Renal cortical epithelial cell (primary cell): Measurements from ENCODE around the gene TLCD2. TPM values are rescaled to one million over a fixed set of nuclear protein-coding genes. Genes with fewer than 3 reads are reported as not detected.
"Not testable (repeated sequence)": the region's sequence is repeated elsewhere in the genome, so short reads cannot be mapped to it uniquely, and the experiment has no call there.

Source experiments
- DNase-seq: peaks from one replicate; pipeline ENCODE4 v3.0.0-alpha.2; 2011; ENCODE audit warnings: low read depth
- total RNA-seq: library from RNA; depleted of rRNA; stranded (reverse); fragments of >200 nt; gene quantifications from 2 replicates; pipeline ENCODE4 v1.2.3, GENCODE V29; 2014

TLCD2 gene
- total RNA-seq, 1 donor from 2014 or later = 7.5 TPM

DNA sequence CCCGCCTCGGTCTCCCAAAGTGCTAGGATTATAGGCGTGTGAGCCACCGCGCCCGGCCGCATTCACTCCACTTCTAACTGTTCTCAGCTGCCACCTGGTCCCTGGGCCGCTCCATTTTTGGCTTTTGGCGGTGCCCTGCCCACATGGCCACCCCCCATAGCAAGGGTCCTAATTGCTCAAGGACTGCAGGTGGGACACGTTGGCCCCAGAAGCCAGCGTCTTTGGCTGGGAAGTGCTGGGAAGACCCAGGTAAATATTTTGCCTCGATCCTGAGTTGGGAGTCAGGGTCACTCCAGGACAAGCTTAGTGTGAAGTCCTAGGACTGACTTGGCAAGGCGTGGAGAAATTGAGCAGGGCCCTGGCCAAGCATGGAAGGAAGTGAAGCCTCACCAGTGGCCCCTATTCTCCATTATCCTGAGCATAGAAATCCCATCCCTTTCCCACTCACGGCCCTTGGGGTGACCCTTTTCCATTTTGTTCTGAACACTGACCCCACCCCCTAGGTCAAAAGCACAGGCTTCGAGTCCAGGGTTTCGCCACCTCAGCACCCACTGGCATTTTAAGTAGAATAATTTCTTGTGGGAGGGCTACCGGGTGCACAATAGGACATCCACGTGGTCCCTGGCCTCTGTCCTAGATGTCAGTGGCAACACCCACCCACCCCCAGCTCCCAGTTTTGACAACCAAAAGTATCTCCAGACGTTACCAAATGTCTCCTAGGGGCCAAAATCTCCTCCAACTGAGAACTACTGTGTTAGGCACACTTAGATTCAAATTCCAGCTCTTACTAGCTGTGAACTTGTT, 8.4 kb upstream of the TLCD2 start:
- DNase-seq = no peak

DNA sequence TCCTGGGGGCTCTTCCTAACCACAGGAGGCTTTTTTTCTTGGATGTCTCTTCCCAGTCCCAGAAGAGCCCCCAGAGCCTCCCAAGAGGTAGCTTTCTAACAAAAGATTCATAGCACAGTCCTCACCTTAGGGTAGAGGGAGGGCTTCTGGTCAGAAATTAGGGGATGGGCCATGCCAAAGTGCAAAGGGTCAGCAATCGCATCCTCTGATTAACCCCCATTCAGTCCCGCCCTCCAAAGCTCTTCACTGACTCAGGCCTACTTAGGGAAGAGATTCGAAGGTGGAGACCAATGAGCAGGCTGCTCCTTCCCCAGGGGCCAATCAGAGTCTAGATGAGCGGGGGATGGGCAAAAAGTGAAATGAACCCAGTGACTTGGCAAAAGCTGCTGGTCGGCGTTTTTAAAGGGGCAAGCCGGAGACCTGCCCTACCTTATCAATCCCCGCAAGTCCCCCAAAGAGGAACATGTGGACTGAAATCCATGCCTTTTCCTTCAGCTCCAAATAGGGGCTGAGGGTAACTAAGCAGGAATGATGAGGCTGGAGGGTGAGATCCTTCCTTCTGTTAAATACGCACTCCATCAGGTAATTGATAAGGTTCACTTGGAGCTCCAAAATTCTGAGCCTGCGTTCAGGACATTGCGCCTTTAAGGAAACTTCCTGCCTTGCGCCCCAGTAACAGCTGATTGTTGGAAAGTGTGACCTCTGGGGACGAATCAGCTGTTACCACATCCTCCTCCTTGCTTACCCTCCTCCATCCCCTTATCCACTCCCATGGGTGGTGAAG, 6.9 kb upstream of the TLCD2 start:
- peak; percentile 99 for DNase-seq

DNA sequence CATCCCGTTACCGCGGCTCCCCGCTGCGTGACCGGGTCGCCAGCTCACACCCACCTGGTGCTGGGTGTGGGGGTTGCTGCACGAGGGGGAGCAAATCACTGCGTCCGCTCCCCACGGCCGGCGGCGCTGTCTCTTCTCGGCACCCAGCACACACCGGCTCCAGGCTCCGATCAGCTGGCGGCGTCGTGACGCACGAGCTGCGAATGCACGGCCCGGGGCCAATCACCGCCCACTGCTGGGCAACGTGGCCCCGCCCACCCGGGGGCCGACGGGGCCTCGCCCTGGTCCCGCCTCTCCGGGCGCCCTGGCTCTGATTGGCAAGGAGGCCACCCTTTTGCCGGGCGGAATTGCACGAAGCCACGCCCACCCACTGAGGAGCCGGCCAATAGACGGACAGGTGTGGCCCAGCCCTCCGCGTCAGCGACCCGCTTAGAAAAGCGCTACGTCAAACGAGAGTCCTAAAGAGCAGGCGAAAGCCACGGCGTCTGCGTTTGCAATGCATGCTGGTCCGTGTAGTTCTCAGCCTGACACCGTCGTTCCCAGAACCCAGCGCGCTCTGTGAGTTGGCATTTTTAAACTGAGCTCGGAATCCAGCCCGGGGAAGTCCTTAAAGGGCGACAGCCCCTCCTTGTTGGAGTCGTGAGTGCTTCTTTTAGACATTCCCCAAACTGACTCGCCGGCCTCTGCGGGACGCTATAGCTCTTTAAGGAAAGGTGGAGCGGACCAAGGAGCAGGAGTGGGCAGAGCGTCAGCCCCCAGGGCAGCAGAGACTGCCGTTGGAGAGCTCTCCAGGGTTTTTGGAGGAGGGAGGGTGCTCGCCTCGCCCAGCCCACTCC, 6.1 kb upstream of the TLCD2 start:
- peak; percentile 100 for DNase-seq

DNA sequence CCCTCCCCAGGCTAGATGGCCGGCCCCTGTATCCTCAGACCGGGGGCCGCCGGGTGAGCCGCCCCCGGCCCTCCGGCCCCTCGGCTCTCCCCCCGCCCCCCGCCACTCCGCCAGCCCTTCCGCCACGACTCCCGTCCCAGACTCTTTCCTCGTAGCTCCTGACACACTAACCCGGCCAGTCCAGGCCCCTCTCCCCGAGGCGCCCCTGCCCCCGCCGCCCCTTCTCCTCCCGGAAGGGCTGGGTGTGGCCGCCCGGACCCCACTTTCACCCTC, 5.6 kb upstream of the TLCD2 start:
- no peak for DNase-seq

DNA sequence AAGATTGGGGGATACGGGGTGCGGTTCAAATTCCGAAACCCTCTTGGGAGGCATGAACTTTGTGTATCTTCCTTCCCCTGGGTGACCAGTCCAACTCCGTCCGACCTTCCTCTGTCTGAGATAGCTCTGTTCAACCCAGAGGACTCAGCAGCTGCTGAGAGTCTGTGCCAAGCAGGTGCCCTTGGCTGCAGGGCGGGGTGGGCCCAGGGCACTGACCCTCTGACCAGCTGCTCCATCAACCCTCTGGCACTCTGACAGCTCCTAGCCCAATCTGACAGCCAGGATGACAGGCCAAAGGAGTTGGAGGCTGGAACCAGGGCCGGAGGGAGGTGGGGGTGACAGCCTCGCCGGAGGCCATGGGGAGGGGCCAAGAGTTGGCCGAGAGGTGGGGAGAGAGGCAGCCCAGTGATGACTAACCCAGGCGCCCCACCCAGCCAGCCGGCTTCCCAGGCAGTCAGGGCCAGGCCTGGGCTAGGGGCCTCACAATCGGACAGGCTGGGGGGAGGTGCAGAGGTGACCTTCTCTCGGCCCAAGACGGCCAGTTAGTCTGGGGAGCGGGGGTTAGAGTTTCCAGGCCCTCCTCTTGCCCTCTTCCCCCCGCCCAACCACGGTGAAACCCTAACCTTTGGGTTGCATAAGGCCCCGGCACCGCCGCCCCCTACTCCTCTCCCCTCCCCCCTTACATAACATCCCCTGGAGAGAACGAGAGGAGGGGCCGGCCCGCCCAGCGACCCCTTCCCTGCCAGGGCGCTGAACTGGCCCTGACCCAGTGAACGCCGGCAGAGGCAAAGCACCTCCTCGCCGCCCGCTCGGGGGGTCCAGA, 5.0 kb upstream of the TLCD2 start:
- DNase-seq = peak; percentile 68

DNA sequence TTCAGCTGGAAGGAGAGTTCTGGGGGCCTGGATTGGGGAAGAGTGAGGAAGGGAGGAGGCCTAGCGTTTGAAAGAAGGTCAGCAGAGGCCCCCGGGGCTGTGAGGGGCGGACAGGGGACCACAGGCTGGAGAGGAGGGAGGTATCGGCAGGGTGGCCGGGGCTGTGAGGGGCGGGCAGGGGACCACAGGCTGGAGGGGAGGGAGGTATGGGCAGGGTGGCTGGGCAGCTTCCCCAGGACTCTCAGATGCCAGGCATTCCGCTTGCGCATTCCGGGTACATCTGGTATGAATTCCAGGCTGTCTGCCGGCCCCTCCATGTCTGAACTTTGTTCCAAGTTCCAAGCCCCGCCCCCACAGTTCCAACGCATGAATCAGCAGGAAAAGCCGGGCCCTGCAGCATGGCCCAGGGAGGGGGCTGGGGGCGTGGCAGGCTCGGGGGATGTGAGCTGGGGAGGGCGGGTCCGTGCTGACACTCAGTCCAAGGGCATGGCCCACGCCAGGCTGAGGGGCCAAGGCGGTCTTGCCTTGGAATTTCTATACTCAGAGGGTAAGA, 4.3 kb upstream of the TLCD2 start:
- DNase-seq = peak; percentile 94

DNA sequence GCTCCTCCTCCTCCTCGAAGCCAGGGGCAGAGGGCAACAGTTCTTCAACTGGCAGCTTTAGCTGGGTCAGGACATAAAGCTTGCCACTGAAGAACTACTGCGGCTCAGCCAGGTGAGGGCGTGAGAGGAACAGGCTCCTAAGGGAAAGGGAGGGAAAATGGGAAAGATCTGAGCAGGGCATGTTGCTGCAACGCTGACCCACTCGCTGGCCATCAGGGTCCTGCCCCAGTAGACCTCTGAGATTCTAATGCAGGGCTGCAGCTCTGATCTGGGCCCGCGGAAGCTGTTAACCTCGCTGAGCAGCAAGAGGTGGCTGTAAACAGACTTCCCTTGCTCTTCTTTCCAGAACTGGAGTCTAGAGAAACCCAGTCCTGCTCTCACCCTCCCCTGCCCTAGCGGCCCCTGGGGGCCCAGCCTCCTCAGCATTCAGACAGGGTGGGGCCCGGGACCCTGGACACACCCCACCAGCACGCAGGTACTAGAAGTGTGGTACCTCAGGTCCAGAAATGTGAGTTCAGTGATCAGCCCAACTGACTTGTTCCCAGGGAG, 3.8 kb upstream of the TLCD2 start:
- peak; percentile 59 for DNase-seq

DNA sequence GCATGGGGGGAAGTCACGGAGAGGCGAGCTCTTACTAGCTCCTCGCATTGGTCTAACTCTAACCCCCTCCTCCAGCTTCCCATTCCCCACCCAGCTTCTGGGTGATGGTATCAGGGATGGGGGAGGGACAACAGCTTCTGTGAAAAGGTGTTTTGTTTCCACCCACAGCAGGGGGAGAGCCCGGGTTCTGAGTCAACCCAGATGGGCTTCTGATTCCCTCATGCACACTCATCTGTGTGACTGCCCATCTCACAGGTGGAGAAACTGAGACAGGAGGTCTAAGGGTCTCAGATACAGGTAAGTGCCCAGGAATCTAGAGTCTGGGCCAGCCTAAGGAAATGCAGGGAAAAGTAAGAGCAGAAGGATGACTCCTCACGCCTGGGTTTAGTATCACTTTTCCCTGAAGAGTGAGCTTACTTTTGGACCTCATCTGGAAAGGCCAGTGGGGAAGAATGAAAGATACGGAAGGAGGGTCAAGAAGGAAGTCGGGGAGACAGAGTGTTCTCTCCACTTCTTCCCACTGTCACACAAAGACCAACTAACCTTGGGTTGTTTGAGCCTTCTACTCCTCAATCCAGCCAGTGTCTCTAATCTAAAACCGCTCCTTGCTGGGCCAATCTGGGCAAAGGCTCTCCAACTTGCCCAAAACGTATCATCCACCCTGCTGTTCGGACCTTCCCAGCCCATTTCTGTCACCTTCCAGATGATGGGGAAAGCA, 3.1 kb upstream of the TLCD2 start:
- DNase-seq = no peak

DNA sequence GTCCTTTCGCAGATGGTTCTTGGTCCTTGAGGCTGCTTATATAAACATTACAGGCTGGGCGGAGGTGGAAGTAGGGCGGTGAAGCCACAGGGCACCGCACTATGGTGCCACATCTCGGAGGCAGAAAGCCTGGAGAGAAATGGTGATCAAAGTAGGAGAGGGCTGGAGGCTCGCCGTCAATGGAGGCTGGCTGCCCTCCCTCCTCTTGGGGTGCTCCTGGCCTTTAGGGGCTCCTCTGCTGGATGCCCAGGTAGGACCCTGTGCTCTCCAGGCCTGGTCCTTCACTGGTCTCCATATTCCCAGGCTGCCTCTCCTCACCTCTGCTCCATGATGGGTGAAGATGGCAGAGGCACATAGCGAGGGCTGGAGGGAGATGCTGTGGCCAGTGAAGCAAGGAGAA, 2.1 kb upstream of the TLCD2 start:
- no peak for DNase-seq

DNA sequence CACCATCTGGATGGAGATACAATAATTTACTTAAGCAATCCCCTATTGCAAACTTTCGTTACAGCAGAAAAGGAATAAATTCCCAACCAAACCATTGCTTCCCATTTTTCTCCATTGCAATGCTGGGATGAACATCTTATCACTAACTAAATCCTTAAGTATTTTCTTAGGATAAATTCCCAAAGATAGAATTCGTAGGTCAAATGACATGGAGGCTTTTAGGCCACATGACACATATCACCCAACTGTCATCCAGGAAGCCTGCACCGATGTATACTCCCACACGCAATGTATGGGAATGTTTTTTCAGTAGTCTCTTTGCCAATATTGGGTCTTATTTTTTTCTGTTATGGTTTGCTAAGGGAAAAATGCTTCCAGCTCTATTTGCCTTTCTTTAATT, 1.6 kb upstream of the TLCD2 start:
- no peak for DNase-seq

DNA sequence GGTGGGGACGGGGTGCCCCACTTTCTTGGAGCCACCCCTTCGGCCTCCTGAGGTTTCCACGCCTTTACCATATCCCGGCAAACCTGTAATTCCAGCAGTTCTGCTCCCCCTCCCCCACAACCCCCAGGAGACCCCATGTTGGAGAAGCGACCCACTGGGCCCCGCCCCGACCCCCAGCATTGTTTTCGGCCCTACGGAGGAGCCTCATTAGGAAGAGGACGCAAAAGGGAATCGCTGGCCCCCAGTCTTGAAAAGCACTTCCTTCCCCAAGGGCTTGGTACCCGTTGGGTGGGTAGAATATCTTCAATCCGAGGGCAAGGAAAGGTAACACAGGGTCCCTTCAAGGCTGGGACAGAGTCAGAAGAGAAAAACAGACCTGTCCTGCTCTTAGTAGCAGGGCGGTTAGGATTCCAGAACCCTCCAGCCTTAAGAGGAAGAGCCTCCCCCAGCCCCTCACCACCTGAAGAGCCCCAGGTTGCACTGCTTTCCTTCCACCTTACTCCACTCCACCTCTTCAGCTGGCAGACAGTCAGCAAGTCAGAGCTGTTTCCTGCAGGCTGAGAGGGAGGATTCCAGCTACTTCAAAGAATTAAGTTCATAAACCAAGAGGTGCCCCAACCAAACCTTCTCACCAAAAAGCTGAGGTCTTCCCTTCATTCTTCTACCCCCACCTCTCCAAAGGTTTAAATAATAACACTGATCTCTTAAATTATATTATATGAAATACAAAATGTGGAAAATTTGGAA, 803 bp upstream of the TLCD2 start:
- no peak for DNase-seq

DNA sequence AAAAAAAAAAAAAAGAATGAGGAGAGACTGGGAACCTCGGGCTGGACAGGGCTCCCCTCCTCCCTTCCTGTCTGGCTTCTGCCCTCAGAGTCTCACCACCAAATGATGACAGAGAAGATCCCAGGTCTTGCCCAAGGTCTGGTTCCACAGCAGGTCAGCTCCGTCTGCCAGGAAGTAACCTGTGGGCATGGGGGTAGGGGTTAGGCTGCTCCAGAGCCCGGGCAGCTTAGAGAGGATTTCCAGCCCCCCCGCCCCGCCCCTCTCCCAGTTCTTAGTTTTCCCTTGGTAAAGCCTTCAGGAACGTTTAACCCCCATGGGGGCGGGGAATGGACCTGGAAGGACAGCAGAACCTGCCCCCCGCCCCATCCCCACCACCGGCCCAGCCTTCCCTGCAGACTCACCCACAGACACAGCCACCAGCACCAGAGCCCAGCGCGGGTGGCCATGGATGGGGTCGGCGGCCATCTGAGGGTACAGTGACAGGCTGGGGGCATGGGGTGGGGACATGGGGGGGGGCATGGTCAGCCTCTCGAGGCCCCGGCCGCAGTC, 700 bp downstream of the TLCD2 start:
- DNase-seq = no peak

DNA sequence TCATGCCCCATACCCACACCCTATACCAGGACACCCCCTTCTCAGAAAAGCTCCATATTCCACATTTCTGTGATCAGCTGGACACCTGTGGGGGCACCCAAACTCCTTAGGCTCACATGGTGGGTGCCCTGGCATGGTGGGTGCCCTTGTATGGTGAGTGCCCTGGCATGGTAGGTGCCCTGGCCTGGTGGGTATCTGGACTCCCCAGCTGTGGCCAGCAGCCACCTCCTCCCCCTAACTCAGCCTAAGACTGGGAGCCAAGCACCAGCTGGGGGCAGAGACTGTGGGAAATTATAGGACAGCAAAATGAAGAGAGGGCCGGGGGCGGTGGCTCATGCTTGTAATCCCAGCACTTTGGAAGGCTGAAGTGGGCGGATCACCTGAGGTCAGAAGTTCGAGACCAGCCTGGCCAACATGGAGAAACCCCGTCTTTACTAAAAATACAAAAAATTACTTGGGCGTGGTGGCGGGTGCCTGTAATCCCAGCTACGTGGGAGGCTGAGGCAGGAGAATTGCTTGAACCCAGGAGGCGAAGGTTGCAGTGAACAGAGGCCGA, 1.3 kb downstream of the TLCD2 start:
- not testable (repeated sequence) for DNase-seq

DNA sequence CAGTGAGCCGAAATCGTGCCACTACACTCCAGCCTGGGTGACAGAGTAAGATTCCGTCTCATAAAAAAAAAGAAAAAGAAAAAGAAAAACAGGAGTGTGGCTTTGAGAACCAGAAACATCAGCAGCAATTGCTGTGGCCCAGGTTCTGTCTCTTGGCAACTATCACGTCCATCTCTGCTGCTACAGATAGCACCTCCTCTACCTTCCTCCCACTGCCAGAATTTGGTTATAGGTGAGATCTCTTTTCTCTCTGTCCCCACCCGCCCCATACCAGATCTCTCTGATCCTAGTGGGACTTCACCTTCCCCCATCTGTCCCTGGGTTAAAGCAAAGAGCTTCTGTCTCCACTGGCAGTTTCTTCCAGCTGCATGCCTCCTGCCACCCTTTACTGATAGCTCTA, 3.1 kb downstream of the TLCD2 start:
- DNase-seq = no peak

DNA sequence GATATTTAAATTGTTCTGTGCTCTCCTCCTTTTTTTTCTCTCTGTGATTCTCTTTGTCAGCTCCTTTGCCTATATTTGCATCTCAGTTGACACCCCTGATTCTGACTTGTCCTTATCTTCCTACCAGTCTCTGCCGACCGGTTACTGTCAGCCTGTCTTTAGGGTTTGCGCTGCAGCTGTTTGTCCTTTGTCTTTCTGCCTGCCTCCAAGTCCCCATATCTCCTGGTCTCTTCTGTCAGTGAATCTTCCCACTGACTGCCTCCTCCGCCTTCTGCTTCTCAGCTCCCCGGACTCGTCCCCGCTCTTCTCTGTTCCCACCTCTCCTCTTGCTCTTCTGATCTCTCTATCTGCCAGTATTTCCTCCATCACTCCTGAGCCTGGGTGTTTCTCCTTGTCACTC, 5.2 kb downstream of the TLCD2 start:
- DNase-seq = no peak

DNA sequence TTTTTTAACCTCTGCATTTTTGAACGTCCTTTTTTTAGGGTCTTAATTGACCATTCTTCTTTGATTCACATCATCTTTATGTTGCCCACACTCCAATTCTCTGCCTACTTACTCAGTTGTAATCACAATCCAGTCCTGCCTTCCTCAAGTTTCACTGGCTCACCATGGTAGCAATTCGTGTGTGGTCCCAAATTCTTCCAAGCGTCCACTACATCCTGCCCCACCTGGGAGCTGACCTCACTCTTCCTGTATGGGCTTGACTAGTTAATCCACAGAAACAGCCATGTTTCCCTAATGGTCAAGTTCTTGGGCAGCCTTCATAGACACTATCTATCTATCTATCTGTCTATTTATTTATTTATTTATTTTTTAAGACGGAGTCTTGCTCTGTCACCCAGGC, 7.1 kb downstream of the TLCD2 start:
- DNase-seq = no peak

DNA sequence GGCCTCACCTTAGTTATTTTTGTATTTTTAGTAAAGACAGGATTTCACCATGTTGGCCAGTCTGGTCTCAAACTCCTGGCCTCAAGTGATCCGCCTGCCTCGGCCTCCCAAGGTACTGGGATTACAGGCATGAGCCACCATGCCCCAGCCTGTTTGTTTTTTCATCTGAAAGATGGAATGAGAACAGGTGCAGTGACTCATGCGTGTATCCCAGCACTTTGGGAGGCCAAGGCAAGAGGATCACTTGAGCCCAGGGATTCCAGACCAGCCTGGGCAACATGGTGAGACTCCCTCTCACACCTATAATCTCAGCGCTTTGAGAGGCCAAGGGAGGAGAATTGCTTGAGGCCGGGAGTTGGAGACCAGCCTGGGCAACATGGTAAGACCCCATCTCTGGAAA, 10.3 kb downstream of the TLCD2 start:
- DNase-seq = not testable (repeated sequence)

DNA sequence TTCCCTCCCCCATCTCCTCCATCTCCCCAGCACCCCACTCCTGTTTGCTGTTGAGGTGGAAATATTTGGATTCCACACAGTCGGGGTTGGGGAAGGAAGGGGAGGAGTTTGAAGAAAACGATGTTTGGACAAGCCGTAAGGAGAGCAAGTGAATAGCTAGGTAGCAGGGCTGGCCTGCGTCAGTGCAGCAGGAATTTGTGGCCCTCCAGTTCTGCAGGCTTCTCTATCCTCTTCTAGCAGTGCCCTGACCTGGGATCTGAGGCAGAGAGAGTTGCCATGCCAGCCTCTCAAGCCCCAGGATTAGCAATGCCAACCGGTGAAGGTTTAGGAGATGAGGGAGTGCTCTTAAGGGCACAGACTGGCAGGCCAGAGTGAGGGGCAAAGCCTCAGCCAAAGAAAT, 12.5 kb downstream of the TLCD2 start:
- DNase-seq = no peak

DNA sequence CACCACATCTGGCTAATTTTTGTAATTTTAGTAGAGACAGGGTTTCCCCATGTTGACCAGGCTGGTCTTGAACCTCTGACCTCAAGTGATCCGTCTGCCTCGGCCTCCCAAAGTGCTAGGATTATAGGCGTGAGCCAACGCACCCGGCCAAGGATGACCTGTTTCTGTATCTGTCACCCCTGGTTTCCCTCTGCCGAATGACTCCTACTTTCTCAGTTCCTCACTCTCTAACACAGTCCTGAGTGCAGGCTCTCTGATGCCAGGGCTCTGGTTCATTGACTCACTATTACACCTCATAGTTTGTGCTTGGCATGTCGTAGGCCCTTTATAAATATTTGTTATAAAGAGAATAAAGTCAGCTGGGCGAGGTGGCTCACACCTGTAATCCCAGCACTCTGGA, 14.8 kb downstream of the TLCD2 start:
- no peak for DNase-seq
